ENCODE measurements around the gene FEV.

DNA sequence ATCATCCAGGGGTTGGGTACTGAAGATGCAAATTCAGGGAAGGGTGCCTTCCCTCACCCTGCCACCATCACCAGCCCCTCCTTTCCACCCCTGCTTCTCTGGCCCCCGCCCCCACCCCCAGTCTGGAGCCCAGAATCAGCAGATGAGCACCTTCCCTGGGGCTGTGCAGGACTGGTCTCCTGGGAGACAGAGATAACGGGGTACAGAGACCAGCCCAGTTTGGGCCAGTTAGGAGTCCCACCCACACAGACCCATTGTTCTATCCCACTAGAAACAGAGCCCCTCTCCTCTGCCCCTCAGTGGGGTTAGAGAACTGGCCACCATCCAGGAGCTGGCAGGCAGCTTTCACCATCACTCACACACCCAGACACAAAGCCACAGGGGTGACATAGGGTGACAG lies 12.7 kb upstream of the FEV start:
- TF ChIP-seq, protein P1, sequence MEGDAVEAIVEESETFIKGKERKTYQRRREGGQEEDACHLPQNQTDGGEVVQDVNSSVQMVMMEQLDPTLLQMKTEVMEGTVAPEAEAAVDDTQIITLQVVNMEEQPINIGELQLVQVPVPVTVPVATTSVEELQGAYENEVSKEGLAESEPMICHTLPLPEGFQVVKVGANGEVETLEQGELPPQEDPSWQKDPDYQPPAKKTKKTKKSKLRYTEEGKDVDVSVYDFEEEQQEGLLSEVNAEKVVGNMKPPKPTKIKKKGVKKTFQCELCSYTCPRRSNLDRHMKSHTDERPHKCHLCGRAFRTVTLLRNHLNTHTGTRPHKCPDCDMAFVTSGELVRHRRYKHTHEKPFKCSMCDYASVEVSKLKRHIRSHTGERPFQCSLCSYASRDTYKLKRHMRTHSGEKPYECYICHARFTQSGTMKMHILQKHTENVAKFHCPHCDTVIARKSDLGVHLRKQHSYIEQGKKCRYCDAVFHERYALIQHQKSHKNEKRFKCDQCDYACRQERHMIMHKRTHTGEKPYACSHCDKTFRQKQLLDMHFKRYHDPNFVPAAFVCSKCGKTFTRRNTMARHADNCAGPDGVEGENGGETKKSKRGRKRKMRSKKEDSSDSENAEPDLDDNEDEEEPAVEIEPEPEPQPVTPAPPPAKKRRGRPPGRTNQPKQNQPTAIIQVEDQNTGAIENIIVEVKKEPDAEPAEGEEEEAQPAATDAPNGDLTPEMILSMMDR (conservative IDR thresholded peaks at IDR 0.05 in 1 of 2, IDR thresholded peaks at IDR 0.05 in 1 of 2; ENCODE audit: low read depth in 1 of 2, low read length in 2 of 2) = no peak
- no peak for TF ChIP-seq EZH2 (IDR thresholded peaks at IDR 0.05; ENCODE audit: low read length, missing control alignments)
